C1 segment of cervical spinal cord (tissue), 14 donors: Measurements from ENCODE around the gene SORCS2.

ENCODE experiments used
- DNase-seq, 14 donors: peaks; one replicate each; lab custom pipeline; 2025; lab: John Stamatoyannopoulos, UW

The SORCS2 gene

DNA sequence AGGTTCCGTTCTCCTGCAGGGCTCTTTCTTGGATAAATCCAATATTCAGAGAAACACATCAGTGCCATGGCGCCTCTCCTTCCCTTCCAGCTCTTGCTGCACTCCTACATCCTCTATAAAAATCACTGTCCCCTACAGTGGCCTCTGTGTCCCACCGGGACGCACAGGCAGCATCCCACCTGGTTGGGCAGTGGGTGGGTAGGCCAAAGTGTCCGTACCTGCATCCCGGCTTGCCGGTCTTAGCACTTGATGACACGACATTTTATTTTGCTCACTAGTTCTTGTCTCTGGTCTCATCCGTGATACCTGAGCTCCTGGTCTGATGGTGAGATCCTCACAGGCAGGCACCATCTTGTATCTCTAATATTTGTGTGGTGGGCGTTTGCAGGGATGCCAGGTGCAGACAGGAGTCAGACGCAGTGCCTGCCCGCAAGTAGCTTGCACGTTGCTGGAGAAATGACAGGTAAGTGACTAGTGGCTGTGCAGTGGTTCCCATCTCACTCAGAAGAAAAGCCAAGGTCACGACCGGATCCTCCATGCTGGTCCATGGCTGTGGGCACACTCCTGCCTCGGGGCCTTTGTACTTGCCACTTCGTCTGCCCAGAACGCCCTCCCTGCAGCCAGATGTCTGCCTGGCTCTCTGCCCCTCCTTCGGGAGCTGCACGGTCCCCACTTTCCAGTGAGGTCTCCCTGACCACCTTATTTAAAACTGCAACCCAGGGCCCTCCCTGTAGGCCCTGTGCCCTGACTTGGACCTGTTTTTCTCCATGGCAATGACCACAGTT is 109.7 kb downstream of the SORCS2 start:
- DNase-seq, result peak in 1 of 14 donors; percentile 26

GRCh38 chr4:7302781-7303404 is 110.6 kb downstream of the SORCS2 start:
- no peak for DNase-seq

- DNase-seq, result no peak
Observed at GRCh38 chr4:7303561-7303960, 111.2 kb downstream of the SORCS2 start.

- DNase-seq, result no peak
Observed at GRCh38 chr4:7304436-7304835, 112.1 kb downstream of the SORCS2 start.

GRCh38 chr4:7306021-7306965 is 114.0 kb downstream of the SORCS2 start:
- no peak for DNase-seq

- DNase-seq, result no peak
Observed at GRCh38 chr4:7306986-7307385, 114.6 kb downstream of the SORCS2 start.

DNA sequence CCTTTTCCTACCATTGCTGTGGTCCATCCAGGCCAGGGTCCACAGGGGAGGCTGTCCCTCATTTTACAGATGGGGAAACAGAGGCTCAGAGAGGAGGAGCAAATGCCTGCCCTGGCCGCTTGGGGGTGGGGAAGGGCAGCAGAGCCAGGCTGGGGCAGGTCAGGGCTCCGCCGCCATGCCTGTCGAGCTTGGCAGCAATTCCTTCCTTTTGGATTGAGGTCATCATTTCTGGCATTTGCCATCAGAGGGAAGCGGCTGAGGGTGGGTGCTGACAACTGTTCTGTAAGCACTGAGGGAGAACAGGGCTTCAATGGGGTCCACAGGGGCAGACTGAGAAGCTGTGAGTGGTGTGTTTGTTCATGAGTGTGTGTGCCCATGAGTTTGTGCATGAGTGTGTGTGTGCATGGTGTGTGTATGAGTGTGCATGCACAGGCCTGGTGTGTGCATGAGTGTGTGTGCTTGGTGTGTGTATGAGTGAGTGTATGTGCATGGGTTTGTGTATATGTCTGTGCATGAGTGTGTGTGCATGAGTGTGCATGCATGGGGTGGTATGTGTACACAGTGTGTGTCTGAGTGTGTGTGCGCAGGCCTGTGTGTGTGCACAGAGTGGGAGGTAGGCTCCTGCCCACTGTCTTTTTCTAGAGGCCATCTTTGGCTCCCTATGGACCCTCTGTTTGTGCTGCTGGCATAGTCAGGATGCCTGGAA is 115.2 kb downstream of the SORCS2 start:
- no peak for DNase-seq

- no peak for DNase-seq
Observed at GRCh38 chr4:7309181-7309580, 116.8 kb downstream of the SORCS2 start.

DNA sequence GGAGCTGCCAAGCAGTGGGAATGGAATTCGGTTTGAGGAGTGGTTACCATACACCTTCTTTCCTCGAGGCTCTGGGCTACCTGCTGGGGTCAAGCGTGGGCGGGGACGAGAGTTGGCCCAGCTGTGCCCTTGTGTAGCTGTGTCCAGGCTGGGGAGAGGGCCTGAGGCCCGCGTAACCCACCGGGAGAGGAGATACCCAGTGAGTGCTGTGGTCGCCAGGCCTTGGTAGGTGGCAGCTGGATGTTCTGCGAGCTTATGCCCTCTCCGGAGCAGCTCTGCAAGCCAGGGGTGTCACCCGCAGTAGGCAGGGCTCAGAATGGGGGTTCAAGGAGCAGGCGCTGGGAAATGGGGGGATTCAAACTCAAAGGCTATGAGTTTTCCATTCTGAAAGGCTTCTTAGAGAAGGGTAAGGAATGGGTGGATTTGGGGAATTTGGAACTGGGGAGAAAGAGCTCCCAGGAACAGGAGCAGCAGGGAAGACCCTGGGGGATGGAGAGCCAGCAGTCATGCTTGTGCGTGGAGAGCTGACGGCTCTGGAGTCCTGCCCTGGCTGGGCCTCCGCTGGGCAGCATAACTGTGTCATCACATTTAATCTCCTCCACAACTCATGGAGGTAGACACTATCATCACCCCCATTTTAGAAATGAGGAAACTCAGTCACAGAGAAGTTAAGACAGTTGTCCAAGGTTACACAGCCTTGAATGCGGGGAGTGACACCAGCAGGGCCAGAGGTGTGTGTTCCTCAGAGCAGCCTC is 117.5 kb downstream of the SORCS2 start:
- no peak for DNase-seq

- no peak for DNase-seq
Observed at GRCh38 chr4:7310451-7310850, 118.1 kb downstream of the SORCS2 start.

DNA sequence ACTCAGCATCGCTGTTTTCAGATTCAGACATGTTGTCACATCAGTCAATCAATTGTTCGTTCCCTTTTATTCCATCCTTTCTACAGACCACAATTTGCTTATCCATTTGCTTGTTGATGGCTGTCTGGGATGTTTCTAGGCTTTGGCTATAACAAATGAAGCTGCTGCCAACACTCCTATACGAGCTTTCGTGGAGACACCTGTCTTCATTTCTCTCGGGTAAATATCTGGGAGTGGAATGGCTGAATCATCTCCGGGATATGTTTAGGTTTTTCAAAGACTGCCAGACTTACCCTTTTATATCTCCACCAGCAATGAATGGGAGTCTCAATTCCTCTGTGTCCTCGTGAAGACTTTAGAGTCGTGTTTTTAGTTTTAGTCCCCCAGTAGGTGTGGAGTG is 118.9 kb downstream of the SORCS2 start:
- DNase-seq, result no peak

DNA sequence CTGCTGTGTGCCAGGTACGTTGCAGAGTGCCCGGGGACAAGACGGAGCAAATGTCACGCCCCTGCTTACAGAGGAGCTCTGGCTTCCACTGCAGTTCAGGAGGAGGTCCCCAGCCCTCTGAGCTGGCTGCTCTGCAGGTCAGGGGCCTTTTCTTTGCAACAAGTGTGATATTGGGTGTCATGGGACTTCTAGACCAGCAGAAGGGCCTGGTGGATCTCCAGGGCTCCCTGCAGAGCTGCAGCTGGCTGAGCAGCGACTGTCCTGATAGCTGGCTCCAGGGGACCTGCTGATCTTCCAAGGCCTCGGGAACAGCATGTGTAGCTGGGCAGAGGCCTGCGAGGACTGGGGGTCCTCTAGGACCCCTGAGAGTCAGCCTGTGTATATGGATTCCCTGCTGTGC is 120.4 kb downstream of the SORCS2 start:
- peak in 1 of 14 donors; percentile 50 for DNase-seq

GRCh38 chr4:7313347-7313811 is 121.0 kb downstream of the SORCS2 start:
- peak in 8 of 14 donors; percentile 17 to 78 (median 65) for DNase-seq

DNA sequence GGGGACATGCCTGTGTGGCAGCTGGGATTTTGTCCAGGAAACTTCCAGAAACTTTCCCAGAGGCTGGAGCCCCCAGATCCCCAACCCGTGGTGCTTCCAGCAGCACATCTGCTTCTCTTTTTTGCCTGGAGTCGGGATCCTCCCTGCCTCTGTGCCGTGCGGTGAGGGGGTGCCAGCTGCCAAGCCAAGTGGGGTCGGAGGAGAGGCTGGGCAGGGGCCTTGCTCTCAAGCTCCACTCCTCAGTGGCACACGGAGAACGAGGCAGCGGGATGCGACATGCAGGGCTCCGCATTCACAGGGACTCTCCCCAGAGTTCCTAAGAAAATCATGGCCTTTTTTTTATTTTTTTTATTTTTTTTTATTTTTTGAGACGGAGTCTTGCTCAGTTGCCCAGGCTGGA is 121.7 kb downstream of the SORCS2 start:
- no peak for DNase-seq

GRCh38 chr4:7315286-7315685 is 122.9 kb downstream of the SORCS2 start:
- no peak for DNase-seq

DNA sequence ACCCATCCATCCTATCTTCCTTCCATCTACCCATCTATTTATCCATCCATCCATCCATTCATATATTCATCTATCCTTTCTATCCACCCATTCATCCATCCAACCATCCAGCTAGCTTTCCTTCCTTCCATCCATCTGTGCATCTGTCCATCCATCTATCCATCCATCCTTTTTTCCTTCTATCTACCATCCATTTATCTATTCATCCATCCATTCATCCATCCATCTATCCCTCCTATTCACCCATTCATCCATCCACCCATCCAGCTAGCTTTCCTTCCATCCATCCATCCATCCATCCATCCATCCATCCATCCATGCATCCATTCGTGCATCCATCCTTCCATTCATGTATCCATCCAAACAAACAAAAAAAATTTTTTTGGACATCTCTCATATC is 123.6 kb downstream of the SORCS2 start:
- DNase-seq, result no peak

DNA sequence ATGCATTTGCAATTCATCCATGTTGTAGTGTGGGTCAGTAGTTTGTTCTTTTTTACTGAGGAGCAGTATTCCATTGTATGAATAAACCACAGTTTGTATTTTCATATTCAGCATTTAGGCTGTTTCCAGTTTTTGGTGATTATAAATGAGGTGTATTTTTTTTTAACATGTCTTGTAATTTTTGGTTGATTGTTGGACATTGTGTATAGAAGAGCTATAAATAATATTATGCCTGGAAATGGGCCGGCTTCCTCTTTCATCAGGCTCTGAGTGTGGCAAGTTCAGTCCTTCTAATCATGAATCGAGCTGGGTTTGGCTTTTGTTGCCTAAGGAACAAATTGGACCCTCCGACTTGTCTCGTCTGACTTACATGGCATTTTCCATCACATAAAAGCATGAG is 126.7 kb downstream of the SORCS2 start:
- no peak for DNase-seq

GRCh38 chr4:7320206-7320797 is 128.0 kb downstream of the SORCS2 start:
- no peak for DNase-seq

GRCh38 chr4:7322166-7322991 is 130.0 kb downstream of the SORCS2 start:
- peak in 6 of 14 donors; percentile 12 to 76 (median 43) for DNase-seq
